ENCODE data around the gene NCLN.
"Not testable (repeated sequence)": the region's sequence is repeated elsewhere in the genome, so short reads cannot be mapped to it uniquely, and the experiment has no call there.

Gene NCLN

GRCh38 chr19:3154957-3155736, 30.6 kb upstream of the NCLN start:
- peak; percentile 98 for DNase-seq

- DNase-seq = no peak
Measured at GRCh38 chr19:3157096-3157845, 28.5 kb upstream of the NCLN start.

- DNase-seq = no peak
Measured at GRCh38 chr19:3159565-3159964, 26.2 kb upstream of the NCLN start.

GRCh38 chr19:3160219-3160618, 25.5 kb upstream of the NCLN start:
- DNase-seq = no peak

GRCh38 chr19:3161453-3161852, 24.3 kb upstream of the NCLN start:
- peak; percentile 38 for DNase-seq

GRCh38 chr19:3162418-3163229, 23.1 kb upstream of the NCLN start:
- no peak for DNase-seq

GRCh38 chr19:3163230-3163886, 22.4 kb upstream of the NCLN start:
- peak; percentile 43 for DNase-seq

GRCh38 chr19:3163943-3164342, 21.8 kb upstream of the NCLN start:
- no peak for DNase-seq

- DNase-seq = no peak
Measured at GRCh38 chr19:3167533-3168272, 18.0 kb upstream of the NCLN start.

GRCh38 chr19:3171894-3172672, 13.6 kb upstream of the NCLN start:
- DNase-seq = no peak

- DNase-seq = not testable (repeated sequence)
Measured at GRCh38 chr19:3172673-3173000, 13.1 kb upstream of the NCLN start.

- no peak for DNase-seq
Measured at GRCh38 chr19:3175781-3176714, 9.7 kb upstream of the NCLN start.

- DNase-seq = peak; percentile 31
Measured at GRCh38 chr19:3176715-3177501, 8.8 kb upstream of the NCLN start.

GRCh38 chr19:3178377-3178972, 7.3 kb upstream of the NCLN start, which contains the start of gene S1PR4:
S1PR4 (plus strand) TSS chr19:3178769; CDS start chr19:3178793, 24 bp downstream.
- no peak for DNase-seq

- no peak for DNase-seq
Measured at GRCh38 chr19:3178973-3179738, 6.6 kb upstream of the NCLN start.

GRCh38 chr19:3179739-3180293, 5.9 kb upstream of the NCLN start:
- no peak for DNase-seq

- DNase-seq = no peak
Measured at GRCh38 chr19:3183721-3184641, 1.7 kb upstream of the NCLN start.
